HG03565 (cell line): Measurements from ENCODE around the gene APBA2.

ENCODE experiments used
- ATAC-seq: cut with Tn5 transposase; IDR thresholded peaks from one replicate; pipeline ENCODE4 v1.9.1; 2021; ENCODE audit warnings: mild to moderate bottlenecking, moderate library complexity; ENCODE audit not compliant: unreplicated experiment

Gene APBA2

DNA sequence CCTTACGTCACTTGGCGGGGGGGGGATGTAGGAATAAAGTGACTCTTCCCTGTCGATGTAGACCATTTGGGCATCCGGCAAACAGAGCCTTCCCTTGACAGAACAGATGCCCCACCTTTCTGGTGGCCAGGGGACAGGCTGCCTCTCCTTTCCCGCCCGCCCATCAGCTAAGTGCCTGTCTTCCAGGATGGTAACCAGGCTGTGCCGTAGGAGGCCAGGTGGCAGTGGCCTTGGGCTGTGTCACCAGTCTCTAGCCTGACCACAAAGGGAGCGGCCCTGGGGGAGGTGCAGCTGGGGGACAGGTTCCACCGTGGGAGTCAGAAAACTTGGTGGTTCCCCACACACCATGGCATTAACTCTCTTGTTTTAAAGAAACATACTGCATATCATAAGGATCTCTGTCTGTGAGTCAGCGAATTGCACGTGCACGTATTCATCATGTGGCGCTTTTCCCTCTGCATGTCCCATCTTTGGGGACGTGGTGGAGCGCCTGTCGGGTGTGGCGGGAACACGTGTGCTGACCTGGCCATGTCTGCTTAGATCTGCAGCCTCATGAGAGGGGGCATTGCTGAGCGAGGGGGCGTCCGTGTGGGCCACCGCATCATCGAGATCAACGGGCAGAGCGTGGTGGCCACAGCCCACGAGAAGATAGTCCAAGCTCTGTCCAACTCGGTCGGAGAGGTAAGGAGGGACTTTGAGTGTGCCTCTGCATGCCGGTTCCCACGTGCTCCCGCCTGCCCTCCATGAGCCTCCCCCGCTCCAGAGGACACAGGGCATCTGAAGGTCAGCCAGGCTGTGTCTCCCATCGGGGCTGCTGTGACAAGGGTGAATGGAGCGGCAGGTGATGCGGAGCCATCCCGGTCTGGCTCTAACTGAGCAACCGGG, 227.8 kb downstream of the APBA2 start:
- ATAC-seq: no peak

DNA sequence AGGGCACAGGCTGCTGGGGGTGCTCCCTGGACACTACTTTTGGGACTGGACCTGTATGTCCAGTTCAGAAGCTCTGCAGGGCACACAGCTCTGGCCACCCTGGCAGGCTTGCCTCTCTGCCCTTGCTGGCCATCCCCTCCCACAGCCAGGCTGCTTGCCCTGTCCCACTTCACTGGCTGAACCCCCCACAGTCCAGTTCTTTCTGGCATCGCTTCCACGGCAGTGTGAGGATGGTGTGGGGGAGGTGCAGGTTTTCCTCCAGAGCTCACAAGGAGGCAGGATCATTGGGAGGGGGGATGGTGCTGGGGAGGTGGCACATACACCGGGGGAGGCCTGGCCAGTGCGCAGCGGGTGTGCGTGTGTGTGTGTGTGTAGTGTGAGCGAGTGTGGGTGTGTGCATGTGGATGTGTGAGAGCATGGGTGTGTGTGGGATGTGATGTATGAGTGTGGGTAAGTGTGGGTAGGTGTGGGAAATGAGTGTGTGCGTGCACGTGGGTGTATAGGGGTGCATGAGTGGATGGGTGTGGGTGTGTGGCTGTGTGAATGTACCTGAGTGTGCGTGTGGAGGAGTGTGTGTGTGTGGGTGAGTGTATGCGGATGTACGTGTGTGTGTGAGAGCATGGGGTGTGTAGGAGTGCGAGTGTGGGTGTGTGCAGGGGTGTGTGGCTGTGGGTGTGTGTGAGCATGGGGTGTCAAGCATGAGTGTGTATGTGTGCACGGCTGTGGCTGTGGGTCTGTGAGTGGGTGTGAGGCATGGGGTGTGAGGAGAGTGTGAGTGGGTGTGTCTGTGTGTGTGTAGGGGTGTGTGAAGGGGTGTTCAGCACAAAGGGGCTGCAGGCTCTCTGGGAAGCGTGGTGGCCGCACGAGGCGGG, 228.7 kb downstream of the APBA2 start:
- ATAC-seq: no peak

DNA sequence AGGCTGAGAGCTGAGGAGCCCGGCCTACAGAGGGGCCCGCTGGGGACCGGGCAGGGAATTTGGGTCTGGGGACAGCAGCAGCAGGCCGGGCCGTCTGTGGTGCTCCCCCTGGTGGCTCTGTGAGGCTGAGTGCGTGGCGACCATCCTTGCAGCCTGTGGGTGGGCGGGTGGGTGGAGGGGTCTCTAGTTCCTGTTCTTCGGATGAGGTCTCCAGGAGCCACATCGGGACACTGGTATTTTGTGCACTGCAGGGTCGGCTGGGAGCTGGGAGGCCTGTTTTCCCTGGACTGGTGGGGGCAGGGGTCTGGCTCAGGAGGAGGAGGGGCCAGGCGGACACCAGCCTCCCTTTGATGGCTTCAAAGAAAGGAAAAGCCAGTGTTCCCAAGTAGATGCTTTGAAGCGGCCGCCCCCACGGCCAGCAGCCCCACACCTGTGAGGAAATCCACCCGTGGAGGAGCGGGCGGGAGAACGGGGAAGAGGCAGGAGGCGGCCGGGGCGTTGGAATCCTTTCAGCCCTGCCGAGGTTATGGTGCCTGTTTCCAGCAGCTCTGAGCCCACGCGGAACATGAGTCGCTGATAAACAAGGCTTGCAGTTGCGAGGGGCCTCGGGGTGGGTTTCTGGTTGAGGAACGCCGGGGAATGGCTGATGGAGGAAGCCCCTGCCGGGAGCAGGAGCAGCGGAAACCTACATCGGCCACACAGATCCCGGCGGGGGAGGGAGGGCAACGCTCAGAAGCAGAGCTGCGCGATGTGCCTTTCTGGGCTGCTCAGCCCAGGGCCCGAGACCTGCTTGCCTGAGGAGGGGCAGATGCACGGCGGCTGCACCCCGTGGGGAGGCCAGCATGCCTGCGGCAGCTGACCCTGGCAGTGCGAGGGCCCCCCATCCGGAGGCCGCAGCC, 229.6 kb downstream of the APBA2 start:
- no peak for ATAC-seq

DNA sequence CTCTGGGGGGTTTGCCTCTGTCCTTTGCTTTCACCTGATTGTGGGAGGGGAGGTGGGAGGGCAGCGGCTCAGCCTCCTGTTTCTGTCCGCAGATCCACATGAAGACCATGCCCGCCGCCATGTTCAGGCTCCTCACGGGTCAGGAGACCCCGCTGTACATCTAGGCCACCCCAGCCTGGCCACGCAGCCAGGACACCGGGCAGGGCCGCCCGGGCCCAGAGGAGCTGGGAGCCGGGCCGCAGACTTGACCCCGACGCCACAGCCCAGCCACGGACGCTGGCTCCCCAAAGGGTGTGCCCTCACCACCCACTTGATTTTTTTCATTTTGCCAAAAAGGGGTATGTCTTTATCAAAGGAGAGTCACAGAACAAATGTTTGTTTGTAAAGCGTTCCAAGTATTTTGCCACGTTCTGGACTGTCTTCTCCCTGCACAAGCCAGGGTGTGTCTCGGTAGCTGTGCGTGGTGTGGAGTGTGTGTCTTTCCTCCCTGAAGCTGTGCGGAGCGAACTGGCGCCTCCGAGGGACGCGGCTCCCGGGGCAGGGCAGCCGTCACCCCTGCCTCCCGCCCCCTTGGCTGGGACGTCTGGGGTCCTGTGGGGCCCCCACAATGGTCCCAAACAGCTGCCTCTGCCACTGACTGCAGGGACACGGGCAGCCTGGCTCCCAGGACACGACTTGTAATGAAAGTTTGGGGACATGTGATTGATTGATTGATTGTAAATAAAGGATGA, 231.4 kb downstream of the APBA2 start:
- no peak for ATAC-seq

DNA sequence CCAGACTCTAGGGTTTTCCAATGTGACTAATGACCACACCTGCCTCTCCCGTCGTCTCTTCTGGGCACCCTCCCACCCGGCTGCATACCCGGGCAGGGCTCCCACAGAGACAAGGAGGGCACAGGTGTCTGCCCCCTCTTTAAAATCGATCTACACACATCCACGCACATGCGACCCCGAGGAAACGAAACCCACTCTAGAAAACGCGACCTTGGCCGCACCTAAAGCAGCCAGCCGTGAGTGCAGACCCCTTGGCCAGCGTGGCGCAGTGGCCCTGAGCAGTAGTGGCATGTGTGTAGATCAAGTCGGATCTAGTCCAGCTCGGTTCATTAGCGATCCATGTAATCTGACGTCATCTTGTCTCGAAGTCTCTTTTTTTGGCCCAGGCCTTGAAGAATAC, 232.0 kb downstream of the APBA2 start:
- ATAC-seq: no peak

DNA sequence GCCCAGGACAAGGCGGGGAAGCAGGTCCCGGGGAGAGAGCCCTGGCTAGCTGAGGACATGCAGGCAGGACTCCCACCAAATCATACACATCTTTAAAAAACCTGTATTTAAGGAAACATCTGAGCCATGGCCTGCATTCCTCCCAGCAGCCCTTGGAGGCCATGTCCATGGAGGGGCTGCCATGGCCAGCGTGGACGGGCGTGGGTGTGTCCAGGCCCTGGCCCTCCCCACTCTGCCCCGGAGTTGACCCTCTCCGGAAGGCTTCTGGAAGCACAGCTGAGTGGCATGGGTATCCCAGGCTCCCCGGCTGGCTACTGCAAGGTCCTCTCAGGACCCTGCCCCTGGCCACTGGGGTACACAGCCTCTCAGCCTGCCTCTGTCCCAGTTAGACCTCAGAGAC, 234.1 kb downstream of the APBA2 start:
- no peak for ATAC-seq

DNA sequence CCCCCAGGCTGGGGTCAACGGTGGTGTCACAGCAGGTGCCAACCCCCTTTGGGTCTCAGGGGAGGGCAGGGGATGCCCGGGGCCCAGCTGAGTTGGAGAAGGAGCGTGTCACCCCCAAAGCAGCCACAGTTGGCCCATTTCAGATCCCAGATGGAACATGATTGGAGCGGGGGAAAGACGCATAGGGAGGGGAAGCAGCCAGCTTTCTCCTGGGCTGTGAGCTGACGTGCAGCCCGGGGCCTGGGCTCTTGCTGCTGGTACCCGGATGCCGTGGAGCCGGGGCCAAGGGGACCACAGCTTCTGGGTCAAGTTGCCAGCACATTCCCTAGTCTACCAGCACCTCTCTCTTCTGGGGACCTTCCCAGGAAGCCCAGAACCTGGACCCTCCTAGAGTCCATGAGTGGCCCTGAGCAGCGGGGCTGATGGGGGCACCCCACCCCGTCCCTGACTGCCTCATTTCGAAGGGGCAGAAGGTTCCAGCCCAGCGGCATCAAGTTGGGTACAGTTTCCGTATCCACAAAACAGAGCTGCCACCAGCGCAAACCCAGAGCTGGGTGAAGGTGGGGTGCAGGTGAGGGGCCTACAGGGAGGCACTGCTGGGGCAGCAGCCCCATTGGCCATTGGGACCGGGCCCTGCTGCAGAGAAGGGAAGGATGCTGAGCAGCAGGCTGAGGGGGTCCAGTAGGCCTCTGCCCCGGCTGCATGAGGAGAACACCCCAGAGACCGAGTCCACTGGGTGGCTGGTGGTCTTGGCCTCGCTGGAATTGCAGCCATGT, 235.0 kb downstream of the APBA2 start:
- ATAC-seq: no peak

DNA sequence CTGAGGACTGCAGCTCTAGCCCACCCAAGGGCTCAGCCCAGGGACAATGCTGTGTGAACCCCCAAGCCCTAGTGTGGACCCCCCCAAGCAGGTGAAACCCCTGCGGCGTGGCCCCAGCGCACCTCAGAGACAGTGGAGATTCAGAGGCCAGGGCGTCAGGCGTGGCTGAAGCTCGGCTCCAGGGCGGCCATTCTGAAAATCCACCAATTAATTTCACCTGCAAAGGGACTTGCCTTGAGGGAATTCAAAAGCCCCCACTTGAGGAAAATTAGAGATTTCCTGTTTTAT, 235.5 kb downstream of the APBA2 start:
- ATAC-seq: no peak

DNA sequence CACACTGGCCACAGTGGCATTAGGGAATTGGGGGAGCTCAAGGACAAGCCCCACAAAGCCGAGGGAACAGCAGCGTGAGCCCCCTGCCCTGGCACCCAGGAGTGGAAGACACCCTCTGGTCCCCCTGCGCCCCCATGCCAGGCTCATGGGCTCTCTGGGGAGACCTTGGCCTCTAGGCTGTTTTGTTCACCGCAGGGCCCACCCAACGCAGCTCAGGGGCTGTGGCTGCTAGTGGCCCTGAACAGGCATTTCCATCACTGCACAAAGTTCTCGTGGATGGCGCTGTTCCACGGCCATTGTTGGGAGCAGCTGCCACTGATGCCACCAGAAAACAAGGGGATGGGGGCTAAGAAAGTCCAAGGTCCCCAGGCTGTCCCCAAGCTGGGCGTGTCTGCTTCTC, 236.1 kb downstream of the APBA2 start:
- no peak for ATAC-seq

DNA sequence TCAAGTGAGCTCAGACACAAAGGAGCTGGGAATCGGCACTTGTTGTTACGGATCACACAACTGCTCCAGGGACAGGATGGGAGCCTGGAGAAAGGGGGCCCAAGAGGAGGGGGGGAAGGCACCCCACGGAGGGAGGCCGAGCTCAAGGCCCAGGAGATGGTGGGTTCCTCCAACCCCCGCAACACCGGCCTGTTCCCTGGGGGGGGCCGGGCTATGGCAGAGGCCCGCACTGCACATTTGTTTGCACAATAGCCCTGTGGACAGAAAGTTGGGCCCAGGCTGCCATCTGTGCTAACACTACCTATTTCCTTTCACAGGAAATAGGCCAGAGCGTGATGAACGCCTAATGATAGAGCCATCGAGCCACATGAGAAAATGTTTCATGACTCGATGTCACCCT, 236.7 kb downstream of the APBA2 start:
- no peak for ATAC-seq

DNA sequence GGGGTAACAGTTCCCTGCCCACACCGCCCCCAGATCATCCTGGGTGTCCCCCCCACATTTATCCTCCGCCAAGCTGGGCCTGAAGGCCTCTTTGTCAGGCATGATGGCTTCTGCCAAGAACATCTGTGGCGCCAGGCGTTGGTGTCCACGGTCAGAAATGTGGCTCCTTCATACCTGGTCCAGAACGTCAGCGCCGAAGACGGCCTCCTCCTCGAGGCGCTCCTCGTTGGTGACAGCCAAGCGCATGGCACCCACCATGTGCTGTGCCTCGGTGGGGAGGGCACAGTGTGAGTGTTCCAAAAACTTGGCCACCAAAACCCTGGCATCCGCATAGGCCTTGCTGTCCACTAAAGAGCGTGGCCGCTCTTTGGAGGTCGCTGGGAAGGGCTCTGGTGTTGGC, 237.4 kb downstream of the APBA2 start:
- ATAC-seq: no peak

DNA sequence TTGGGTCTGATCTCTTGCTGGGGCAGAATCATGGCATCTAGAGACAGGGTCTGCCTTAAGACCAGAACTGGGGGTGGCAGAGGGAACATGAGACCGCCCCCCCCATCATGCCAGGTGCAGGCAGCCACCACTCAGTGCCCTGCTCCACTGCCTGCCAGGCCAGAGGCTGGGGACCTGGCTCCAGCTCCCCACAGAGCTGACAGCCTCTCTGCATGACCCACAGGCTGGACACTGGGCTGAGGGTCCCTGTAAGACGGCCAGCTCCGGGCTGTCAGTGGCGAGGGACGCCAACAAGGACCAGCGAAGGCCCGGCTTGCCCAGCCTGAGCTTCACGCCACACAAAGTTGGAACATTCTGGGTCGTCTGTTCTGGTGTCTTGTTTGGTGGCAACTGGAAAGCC, 238.2 kb downstream of the APBA2 start:
- no peak for ATAC-seq

DNA sequence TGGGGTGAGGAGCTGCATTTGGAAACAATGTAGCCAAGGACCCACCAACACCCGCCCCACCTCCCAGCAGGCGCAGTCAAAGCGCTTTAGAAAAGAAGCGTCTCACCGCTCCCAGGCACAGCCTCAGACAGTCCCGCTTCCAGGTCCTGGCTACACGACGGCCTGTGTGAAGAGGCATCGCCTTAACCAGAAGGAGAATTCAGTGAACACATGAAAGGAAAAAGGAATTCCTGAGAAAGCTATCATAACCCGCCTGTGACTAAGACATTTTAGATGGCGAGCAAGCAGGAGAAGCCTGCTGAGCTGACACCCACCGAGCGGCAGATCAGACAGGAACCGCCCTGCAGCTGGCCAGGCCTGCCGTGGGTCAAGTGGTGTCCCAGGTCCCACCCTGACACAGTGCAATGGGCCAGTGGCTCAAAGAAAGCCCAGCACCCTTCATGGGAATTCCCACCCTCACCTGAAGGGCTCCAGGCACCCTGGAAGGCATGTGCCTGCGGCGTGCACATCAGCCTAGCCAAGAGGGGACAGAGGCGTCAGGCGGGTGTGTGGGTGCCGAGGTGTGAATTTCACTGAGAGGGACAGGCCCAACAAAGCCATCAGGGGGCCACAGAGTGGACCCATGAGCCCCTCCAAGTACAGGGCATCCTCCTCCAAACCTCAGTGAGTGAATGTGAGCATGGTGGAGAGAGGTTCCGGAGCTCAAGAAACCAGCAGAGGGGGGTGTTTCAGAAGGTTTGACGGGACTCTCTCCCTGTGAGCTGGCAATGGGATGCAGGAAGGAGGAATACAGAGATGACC, 239.0 kb downstream of the APBA2 start:
- ATAC-seq: no peak

DNA sequence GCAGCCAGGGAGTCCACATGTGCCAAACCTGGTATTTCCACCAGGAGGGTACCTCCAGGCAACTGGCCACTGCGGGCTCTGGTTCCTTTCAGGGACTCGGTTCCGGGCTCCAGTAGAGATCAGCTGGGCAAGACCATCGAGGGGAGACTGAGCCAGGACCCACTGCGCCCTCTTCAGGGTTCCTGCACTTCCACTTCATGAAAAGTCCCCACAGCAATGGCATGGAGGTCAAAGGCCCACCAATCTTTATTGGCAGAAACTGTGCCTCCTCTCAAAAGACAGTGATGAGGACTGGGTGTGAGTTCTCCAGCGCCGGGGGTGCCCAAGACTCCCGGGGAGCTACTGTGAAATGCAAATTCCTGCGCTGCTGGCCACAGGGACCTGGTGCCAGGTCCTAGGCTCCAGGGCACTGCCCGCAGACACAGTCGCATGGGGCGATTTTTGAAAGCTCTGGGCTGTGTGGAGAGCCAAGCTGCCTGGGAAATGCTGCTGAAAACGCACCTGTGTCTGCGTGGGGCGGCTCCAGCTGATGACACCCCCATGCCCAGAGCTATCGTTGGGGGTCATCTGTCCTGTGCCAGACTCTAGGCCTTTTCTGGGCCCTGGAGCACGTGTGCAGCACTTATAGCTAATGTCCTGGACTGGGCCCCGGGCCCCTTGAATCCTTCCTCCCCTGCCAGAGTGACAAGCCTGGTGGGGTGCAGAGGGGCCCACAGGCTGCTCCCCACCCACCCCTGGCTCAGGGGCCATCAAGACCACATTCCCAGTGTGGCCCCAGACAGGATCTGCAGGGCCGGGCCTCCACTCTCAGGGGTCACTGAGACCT, 239.8 kb downstream of the APBA2 start:
- ATAC-seq: no peak

DNA sequence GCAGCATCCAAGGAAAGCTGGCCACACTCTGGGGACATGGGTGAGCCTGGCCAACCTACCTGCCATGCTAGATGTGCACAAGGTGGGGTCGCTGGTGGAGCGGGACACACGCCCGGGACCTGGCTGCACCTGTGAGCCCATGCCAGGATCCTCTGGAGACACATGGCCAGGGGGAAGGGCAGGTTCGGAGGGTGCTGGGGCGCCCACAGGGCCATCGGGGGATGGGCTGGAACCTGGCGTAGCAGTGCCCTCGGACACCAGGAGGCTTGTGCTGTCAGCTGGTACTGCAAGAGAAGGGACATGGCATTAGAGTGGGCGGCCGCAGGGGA, 240.4 kb downstream of the APBA2 start:
- ATAC-seq: no peak

DNA sequence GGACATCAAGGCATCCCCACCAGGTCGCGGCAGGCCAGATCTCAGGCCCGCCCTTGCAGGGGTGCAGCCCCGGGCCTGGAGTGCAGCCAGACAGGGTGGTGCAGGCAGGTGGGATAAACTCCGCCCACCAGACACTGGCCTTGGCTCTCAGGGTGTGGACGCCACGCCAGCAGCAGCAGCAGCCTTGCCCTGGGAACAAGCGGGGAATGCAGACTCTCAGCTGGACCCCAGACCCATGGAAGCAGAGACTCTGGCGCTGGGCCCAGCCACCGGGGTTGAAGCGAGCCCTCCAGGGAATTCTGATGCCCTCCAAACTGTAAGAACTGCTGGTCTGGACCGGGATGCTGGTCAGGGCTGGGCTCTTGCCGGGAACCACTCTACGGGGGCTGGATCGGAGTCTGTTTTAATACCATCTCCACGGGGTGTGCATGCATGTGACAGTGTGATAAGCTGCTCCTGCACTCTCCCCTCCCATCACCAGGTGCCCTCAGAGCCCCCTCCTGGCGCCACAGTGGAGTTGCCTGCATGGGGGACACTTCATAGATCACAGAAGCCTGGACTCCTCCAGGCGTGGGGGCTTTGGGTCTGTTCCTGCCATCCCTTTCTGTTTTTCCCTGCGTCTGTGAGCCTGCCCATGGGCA, 241.2 kb downstream of the APBA2 start:
- ATAC-seq: no peak

DNA sequence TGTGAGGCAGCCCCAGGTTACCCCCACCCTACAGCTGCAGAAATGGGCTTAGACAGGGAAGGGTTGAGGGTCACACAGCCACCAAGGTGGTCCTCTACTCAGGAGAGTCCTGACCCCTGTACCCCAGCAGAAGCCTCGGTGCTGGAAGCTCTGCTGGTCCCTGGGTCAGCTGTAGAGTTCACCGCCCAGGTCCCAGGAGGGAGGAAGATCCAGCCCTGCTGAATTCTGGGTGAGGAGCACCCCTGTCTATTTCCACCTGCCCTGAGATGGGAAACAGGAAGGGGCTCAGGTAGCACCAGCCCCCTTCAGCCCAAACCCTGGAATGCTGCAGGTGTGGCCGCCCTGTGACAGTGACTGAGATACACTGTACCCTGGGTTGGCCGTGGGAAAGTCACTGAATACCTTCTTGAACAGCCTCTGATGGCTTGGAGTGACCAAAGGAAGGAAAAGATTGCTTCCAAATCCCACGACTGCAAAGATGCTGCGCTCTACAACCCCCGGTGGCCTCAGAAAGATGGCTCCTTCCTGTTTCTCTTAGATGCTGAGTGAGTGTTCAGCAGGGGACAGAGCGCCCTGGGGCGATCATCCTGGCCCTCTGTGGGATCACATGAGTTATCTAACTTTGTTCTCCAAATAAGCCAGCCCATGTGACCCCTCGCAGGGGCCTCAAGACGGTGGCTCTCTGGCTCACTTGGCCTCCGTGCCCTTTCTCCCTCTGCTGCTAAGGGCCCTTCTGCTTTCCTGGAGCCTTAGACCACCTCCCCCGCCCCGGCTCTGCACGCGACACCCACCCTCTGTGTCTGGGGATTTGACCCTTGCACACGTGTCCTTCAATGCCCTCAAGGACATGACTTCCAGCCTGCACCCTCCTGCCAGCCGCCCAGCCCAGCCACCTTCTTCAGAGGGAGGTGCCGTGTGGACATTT, 242.0 kb downstream of the APBA2 start:
- ATAC-seq: no peak
